ENCODE data around the gene MB21D2. TPM values are rescaled to one million over a fixed set of nuclear protein-coding genes. Genes with fewer than 3 reads are reported as not detected.

MB21D2 gene
- polyA plus RNA-seq, 2 donors, result 0.61 to 1.6 TPM

GRCh38 chr3:192843723-192844485, 73.8 kb downstream of the MB21D2 start:
- H3K36me3 ChIP-seq (ENCODE audit: control insufficient read depth in 2 of 2, insufficient read depth in 2 of 2, low read length in 1 of 2), result no peaks in the 10 kb centered on the region
- H3K27me3 ChIP-seq (ENCODE audit: control insufficient read depth in 1 of 2, insufficient read depth in 2 of 2, low read length in 2 of 2), result no peaks in the 10 kb centered on the region
- no peaks in the 10 kb centered on the region for H3K4me1 ChIP-seq (ENCODE audit: control insufficient read depth in 2 of 2, insufficient read depth in 2 of 2, low read length in 1 of 2)
- H3K27ac ChIP-seq (ENCODE audit: low read depth in 2 of 2, low read length in 1 of 2), result no peak overlapping the region
- H3K4me3 ChIP-seq (ENCODE audit: low read depth in 1 of 2, low read length in 2 of 2), result no peak overlapping the region
- WGBS, 2 donors, result 90 to 91% methylated on average over 10 of the region's 10 CpGs
- no peaks in the 10 kb centered on the region for H3K9me3 ChIP-seq (ENCODE audit: control insufficient read depth in 2 of 2, insufficient read depth in 1 of 2, low read depth in 1 of 2, low read length in 1 of 2)

DNA sequence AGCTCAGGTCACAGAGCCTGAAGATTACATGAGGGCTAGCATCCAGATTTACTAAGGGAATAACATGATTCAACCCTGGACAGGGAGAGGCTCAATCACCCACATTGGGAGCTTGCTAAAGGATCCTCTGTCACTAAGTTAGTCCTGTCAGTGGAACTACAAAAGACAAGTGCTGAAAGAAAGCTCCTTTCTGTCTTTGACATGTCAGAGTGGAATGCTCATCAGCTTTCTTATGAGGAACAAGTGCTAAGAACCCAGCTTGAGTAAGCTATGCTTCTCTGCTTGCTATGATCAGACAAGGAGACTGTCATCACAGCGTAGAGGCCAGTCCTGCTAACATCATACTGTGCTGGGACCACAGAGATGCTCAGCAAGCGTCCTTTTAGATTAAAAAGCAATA, 74.5 kb downstream of the MB21D2 start:
- Histone ChIP-seq H3K27me3 (ENCODE audit: control insufficient read depth in 1 of 2, insufficient read depth in 2 of 2, low read length in 2 of 2) (no peaks in the 10 kb centered on the region), H3K36me3 (ENCODE audit: control insufficient read depth in 2 of 2, insufficient read depth in 2 of 2, low read length in 1 of 2) (no peaks in the 10 kb centered on the region), H3K4me3 (ENCODE audit: low read depth in 1 of 2, low read length in 2 of 2) (no peak overlapping the region), H3K9me3 (ENCODE audit: control insufficient read depth in 2 of 2, insufficient read depth in 1 of 2, low read depth in 1 of 2, low read length in 1 of 2) (no peaks in the 10 kb centered on the region), H3K4me1 (ENCODE audit: control insufficient read depth in 2 of 2, insufficient read depth in 2 of 2, low read length in 1 of 2) (no peaks in the 10 kb centered on the region), H3K27ac (ENCODE audit: low read depth in 2 of 2, low read length in 1 of 2) (no peak overlapping the region)
- WGBS, 2 donors, result 89% methylated on average over 2 of the region's 2 CpGs

DNA sequence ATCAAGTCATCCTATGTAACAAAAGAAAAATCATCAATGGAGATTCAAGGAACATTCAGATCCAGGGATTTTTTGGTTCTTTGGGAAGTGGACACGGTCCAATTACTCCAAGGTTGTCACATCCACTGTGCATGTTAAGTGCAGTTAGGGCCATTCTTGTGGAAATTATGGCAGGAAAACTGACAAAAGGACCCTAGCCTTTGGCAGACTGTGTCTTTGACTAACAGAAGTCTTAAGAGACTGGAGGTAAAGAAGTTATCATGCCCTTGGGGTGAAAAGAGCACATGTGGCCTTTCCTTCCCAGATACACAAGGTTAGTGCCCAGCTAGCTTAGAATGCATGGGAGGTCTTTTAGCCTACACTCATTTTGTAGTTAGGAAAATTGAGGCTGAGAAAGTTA, 74.9 kb downstream of the MB21D2 start:
- Histone ChIP-seq H3K27me3 (ENCODE audit: control insufficient read depth in 1 of 2, insufficient read depth in 2 of 2, low read length in 2 of 2) (no peaks in the 10 kb centered on the region), H3K36me3 (ENCODE audit: control insufficient read depth in 2 of 2, insufficient read depth in 2 of 2, low read length in 1 of 2) (no peaks in the 10 kb centered on the region), H3K4me3 (ENCODE audit: low read depth in 1 of 2, low read length in 2 of 2) (no peak overlapping the region), H3K4me1 (ENCODE audit: control insufficient read depth in 2 of 2, insufficient read depth in 2 of 2, low read length in 1 of 2) (no peaks in the 10 kb centered on the region), H3K27ac (ENCODE audit: low read depth in 2 of 2, low read length in 1 of 2) (no peak overlapping the region), H3K9me3 (ENCODE audit: control insufficient read depth in 2 of 2, insufficient read depth in 1 of 2, low read depth in 1 of 2, low read length in 1 of 2) (no peaks in the 10 kb centered on the region)
- 89 to 90% methylated on average over 1 of the region's 1 CpG for WGBS, 2 donors

DNA sequence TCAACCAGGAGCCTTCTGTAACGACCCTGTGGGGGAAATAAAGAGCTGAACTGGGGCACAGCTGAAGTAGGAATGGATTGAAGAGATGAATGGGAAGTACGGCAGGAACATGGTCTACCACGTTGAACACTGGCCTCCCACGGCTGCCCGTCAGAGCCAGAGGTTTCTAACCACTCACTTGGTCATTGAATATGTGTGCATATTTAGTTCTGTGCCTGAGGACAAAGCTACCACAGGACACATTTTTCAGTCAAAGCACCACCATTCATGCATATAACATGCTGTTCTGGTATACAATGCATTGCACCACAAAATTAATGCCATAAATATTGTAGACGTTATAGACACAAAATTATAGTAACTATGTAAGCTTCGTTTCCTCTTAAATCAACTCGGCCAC, 75.5 kb downstream of the MB21D2 start:
- no peaks in the 10 kb centered on the region for H3K9me3 ChIP-seq (ENCODE audit: control insufficient read depth in 2 of 2, insufficient read depth in 1 of 2, low read depth in 1 of 2, low read length in 1 of 2)
- H3K27me3 ChIP-seq (ENCODE audit: control insufficient read depth in 1 of 2, insufficient read depth in 2 of 2, low read length in 2 of 2), result no peaks in the 10 kb centered on the region
- H3K27ac ChIP-seq (ENCODE audit: low read depth in 2 of 2, low read length in 1 of 2), result no peak overlapping the region
- no peaks in the 10 kb centered on the region for H3K4me1 ChIP-seq (ENCODE audit: control insufficient read depth in 2 of 2, insufficient read depth in 2 of 2, low read length in 1 of 2)
- H3K36me3 ChIP-seq (ENCODE audit: control insufficient read depth in 2 of 2, insufficient read depth in 2 of 2, low read length in 1 of 2), result no peaks in the 10 kb centered on the region
- 85 to 91% methylated on average over 8 of the region's 8 CpGs for WGBS, 2 donors
- no peak overlapping the region for H3K4me3 ChIP-seq (ENCODE audit: low read depth in 1 of 2, low read length in 2 of 2)

- Histone ChIP-seq H3K4me3 (ENCODE audit: low read depth in 1 of 2, low read length in 2 of 2) (no peak overlapping the region), H3K4me1 (ENCODE audit: control insufficient read depth in 2 of 2, insufficient read depth in 2 of 2, low read length in 1 of 2) (no peaks in the 10 kb centered on the region), H3K36me3 (ENCODE audit: control insufficient read depth in 2 of 2, insufficient read depth in 2 of 2, low read length in 1 of 2) (no peaks in the 10 kb centered on the region), H3K9me3 (ENCODE audit: control insufficient read depth in 2 of 2, insufficient read depth in 1 of 2, low read depth in 1 of 2, low read length in 1 of 2) (no peaks in the 10 kb centered on the region), H3K27me3 (ENCODE audit: control insufficient read depth in 1 of 2, insufficient read depth in 2 of 2, low read length in 2 of 2) (no peaks in the 10 kb centered on the region), H3K27ac (ENCODE audit: low read depth in 2 of 2, low read length in 1 of 2) (no peak overlapping the region)
- 77 to 93% methylated on average over 6 of the region's 6 CpGs for WGBS, 2 donors
Observed at GRCh38 chr3:192841428-192841827, 76.2 kb downstream of the MB21D2 start.

GRCh38 chr3:192840143-192840836, 77.4 kb downstream of the MB21D2 start:
- 90 to 93% methylated on average over 10 of the region's 10 CpGs for WGBS, 2 donors
- Histone ChIP-seq H3K4me1 (ENCODE audit: control insufficient read depth in 2 of 2, insufficient read depth in 2 of 2, low read length in 1 of 2) (no peaks in the 10 kb centered on the region), H3K4me3 (ENCODE audit: low read depth in 1 of 2, low read length in 2 of 2) (no peak overlapping the region), H3K9me3 (ENCODE audit: control insufficient read depth in 2 of 2, insufficient read depth in 1 of 2, low read depth in 1 of 2, low read length in 1 of 2) (no peaks in the 10 kb centered on the region), H3K27ac (ENCODE audit: low read depth in 2 of 2, low read length in 1 of 2) (no peak overlapping the region), H3K36me3 (ENCODE audit: control insufficient read depth in 2 of 2, insufficient read depth in 2 of 2, low read length in 1 of 2) (no peaks in the 10 kb centered on the region), H3K27me3 (ENCODE audit: control insufficient read depth in 1 of 2, insufficient read depth in 2 of 2, low read length in 2 of 2) (no peaks in the 10 kb centered on the region)

- Histone ChIP-seq H3K27ac (ENCODE audit: low read depth in 2 of 2, low read length in 1 of 2) (no peak overlapping the region), H3K27me3 (ENCODE audit: control insufficient read depth in 1 of 2, insufficient read depth in 2 of 2, low read length in 2 of 2) (no peaks in the 10 kb centered on the region), H3K4me1 (ENCODE audit: control insufficient read depth in 2 of 2, insufficient read depth in 2 of 2, low read length in 1 of 2) (no peaks in the 10 kb centered on the region), H3K4me3 (ENCODE audit: low read depth in 1 of 2, low read length in 2 of 2) (no peak overlapping the region), H3K36me3 (ENCODE audit: control insufficient read depth in 2 of 2, insufficient read depth in 2 of 2, low read length in 1 of 2) (no peaks in the 10 kb centered on the region), H3K9me3 (ENCODE audit: control insufficient read depth in 2 of 2, insufficient read depth in 1 of 2, low read depth in 1 of 2, low read length in 1 of 2) (no peaks in the 10 kb centered on the region)
- WGBS, 2 donors, result 78 to 80% methylated on average over 7 of the region's 7 CpGs
Observed at GRCh38 chr3:192835818-192836815, 81.5 kb downstream of the MB21D2 start.

GRCh38 chr3:192834428-192834827, 83.2 kb downstream of the MB21D2 start:
- Histone ChIP-seq H3K27ac (ENCODE audit: low read depth in 2 of 2, low read length in 1 of 2) (no peak overlapping the region), H3K36me3 (ENCODE audit: control insufficient read depth in 2 of 2, insufficient read depth in 2 of 2, low read length in 1 of 2) (no peaks in the 10 kb centered on the region), H3K4me1 (ENCODE audit: control insufficient read depth in 2 of 2, insufficient read depth in 2 of 2, low read length in 1 of 2) (no peaks in the 10 kb centered on the region), H3K4me3 (ENCODE audit: low read depth in 1 of 2, low read length in 2 of 2) (no peak overlapping the region), H3K27me3 (ENCODE audit: control insufficient read depth in 1 of 2, insufficient read depth in 2 of 2, low read length in 2 of 2) (no peaks in the 10 kb centered on the region), H3K9me3 (ENCODE audit: control insufficient read depth in 2 of 2, insufficient read depth in 1 of 2, low read depth in 1 of 2, low read length in 1 of 2) (no peaks in the 10 kb centered on the region)
- WGBS, 2 donors, result 59 to 66% methylated on average over 3 of the region's 3 CpGs

- H3K36me3 ChIP-seq (ENCODE audit: control insufficient read depth in 2 of 2, insufficient read depth in 2 of 2, low read length in 1 of 2), result no peaks in the 10 kb centered on the region
- H3K27me3 ChIP-seq (ENCODE audit: control insufficient read depth in 1 of 2, insufficient read depth in 2 of 2, low read length in 2 of 2), result no peaks in the 10 kb centered on the region
- peak overlapping the region in 1 of 2 donors; percentile 42 for H3K27ac ChIP-seq (ENCODE audit: low read depth in 2 of 2, low read length in 1 of 2)
- no peaks in the 10 kb centered on the region for H3K4me1 ChIP-seq (ENCODE audit: control insufficient read depth in 2 of 2, insufficient read depth in 2 of 2, low read length in 1 of 2)
- no peaks in the 10 kb centered on the region for H3K9me3 ChIP-seq (ENCODE audit: control insufficient read depth in 2 of 2, insufficient read depth in 1 of 2, low read depth in 1 of 2, low read length in 1 of 2)
- no peak overlapping the region for H3K4me3 ChIP-seq (ENCODE audit: low read depth in 1 of 2, low read length in 2 of 2)
- 53 to 58% methylated on average over 9 of the region's 9 CpGs for WGBS, 2 donors
Observed at GRCh38 chr3:192833177-192833890, 84.3 kb downstream of the MB21D2 start.
